Chondrocyte (in vitro differentiated cells): ENCODE measurements around the gene LARP4B. TPM values are rescaled to one million over a fixed set of nuclear protein-coding genes. Genes with fewer than 3 reads are reported as not detected.
A peak's percentile ranks its signal among the peaks of the same experiment; 100 is the strongest.

ENCODE experiments used
- DNase-seq: peaks from one replicate; pipeline ENCODE4 v3.0.0; 2021; ENCODE audit warnings: mixed read lengths, low spot score
- H3K27ac Mint-ChIP-seq: one replicate; pipeline ENCODE4 v1.8.0; 2021; ENCODE audit warnings: mild to moderate bottlenecking, moderate library complexity, mixed read lengths; ENCODE audit not compliant: unreplicated experiment
- H3K27me3 Mint-ChIP-seq: 2 replicates; pipeline ENCODE4 v1.8.0; 2021; ENCODE audit warnings: low read depth, mixed read lengths
- H3K36me3 Mint-ChIP-seq: 2 replicates; pipeline ENCODE4 v1.8.0; 2021; ENCODE audit warnings: low read depth, mixed read lengths
- H3K4me1 Mint-ChIP-seq: 2 replicates; pipeline ENCODE4 v1.8.0; 2021; ENCODE audit warnings: low read depth, mild to moderate bottlenecking, mixed read lengths
- H3K4me3 Mint-ChIP-seq: one replicate; pipeline ENCODE4 v1.8.0; 2021; ENCODE audit warnings: mild to moderate bottlenecking, moderate library complexity, mixed read lengths; ENCODE audit not compliant: unreplicated experiment
- H3K9me3 Mint-ChIP-seq: 2 replicates; pipeline ENCODE4 v1.8.0; 2021; ENCODE audit warnings: low read depth, mixed read lengths
- total RNA-seq: library from RNA; stranded (reverse); gene quantifications from 3 replicates; pipeline ENCODE4 v1.2.1, GENCODE V29; 2021
- TF ChIP-seq, protein P1 (sequence below): fragments of 200-600 bp; sonication (generic); IDR thresholded peaks from 2 replicates; pipeline ENCODE4 v1.5.0; 2021; ENCODE audit warnings: antibody characterized with exemption, mild to moderate bottlenecking, moderate library complexity

Gene LARP4B
- total RNA-seq, 1 donor from 2014 or later, result 67.1 TPM

DNA sequence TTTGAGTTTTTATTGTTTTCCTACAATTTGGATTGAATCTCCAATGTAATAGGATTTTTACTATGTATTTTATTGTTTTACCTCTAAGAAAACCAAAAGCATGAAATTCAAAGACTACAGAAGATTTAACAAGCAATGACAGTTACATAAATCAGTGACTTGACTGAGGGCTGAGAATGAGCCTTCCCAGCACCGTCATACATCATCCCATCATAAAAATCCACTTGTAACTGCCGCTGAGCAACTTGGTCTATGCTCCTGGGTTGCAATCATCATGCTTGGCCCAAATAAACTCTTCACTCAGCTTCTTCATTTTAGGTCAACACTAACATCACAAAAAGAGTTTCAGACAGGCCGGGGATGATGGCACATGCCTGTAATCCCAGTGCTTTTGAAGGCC is 13.5 kb downstream of the LARP4B start:
- TF ChIP-seq, protein P1, sequence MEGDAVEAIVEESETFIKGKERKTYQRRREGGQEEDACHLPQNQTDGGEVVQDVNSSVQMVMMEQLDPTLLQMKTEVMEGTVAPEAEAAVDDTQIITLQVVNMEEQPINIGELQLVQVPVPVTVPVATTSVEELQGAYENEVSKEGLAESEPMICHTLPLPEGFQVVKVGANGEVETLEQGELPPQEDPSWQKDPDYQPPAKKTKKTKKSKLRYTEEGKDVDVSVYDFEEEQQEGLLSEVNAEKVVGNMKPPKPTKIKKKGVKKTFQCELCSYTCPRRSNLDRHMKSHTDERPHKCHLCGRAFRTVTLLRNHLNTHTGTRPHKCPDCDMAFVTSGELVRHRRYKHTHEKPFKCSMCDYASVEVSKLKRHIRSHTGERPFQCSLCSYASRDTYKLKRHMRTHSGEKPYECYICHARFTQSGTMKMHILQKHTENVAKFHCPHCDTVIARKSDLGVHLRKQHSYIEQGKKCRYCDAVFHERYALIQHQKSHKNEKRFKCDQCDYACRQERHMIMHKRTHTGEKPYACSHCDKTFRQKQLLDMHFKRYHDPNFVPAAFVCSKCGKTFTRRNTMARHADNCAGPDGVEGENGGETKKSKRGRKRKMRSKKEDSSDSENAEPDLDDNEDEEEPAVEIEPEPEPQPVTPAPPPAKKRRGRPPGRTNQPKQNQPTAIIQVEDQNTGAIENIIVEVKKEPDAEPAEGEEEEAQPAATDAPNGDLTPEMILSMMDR, result no peak
- Mint-ChIP-seq H3K4me3 (no peak overlapping the region), H3K27ac (no peak overlapping the region), H3K27me3 (no peaks in the 10 kb centered on the region), H3K9me3 (no peaks in the 10 kb centered on the region), H3K36me3 (no peaks in the 10 kb centered on the region), H3K4me1 (peaks cover 17% of the 10 kb centered on the region)
- no peak for DNase-seq

DNA sequence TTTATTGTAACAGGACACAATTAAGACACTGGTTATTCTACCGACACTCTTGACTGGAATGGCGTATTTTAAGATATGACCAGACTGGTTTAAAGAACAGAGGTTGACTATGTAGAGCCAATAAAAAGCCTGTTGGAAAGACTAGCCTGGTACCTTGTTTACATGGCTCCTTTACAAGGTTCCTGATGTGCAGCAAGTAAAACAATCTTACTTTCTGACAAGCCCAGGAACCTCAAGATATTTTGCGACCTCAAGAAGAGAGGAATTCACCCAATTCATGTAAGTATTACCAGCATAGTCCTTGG is 14.1 kb downstream of the LARP4B start:
- Mint-ChIP-seq H3K27me3 (no peaks in the 10 kb centered on the region), H3K4me1 (peaks cover 17% of the 10 kb centered on the region), H3K9me3 (no peaks in the 10 kb centered on the region), H3K36me3 (no peaks in the 10 kb centered on the region), H3K4me3 (no peak overlapping the region), H3K27ac (no peak overlapping the region)
- TF ChIP-seq, protein P1, result no peak
- no peak for DNase-seq

DNA sequence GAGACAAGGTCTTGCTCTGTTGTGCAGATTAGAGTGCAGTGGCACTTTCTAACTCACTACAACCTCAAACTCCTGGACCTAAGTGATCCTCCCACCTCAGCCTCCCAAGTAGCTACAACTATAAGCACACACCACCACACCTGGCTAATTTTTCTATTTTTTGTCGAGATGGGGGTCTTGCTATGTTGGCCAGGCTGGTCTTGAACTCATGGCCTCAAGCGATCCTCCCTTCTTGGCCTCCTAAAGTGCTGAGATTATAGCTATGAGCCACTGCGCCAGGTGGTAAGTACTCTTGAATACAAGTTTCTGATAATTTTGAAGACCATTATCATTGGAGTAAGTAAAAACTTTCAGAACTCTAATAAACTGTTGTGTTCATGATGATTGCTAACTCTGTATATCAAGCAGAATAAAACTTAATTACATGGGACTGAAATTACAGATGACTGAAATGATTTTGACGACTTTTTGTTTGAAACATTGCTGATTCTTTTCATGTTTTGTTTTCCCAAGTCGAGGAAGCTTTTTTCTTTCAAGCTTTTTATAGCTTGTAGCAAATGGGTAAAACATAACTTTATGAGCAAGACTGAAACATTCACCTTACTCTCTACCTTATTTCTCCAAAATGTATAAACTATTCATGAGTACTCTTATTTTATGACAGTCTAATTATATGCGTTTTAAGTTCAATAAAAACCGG is 14.6 kb downstream of the LARP4B start:
- Mint-ChIP-seq H3K27ac (no peak overlapping the region), H3K36me3 (no peaks in the 10 kb centered on the region), H3K9me3 (no peaks in the 10 kb centered on the region), H3K27me3 (no peaks in the 10 kb centered on the region), H3K4me1 (peaks cover 13% of the 10 kb centered on the region), H3K4me3 (no peak overlapping the region)
- TF ChIP-seq, protein P1, result no peak
- no peak for DNase-seq

DNA sequence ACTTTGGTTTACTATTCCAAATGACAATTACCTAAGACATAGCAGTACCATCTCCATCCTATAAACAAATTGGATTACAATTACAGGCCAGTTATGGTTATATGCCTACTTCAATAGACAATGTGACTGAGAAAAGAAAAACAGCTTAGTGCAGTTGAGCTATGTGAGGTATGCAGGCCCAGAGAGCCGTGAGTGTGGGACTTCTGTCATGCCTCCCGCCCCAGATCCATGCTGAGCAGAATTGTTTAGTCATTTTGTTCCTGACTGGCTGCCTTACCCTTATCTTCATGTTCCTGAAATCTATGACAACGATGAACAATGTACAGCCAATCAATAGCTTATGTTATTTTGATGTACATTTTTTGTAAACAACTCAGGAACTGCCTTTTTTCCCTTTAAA is 21.7 kb downstream of the LARP4B start:
- TF ChIP-seq, protein P1, result no peak
- Mint-ChIP-seq H3K9me3 (no peaks in the 10 kb centered on the region), H3K4me3 (no peak overlapping the region), H3K27me3 (no peaks in the 10 kb centered on the region), H3K4me1 (peaks cover 32% of the 10 kb centered on the region), H3K27ac (peak overlapping the region; percentile 93), H3K36me3 (peaks cover 2% of the 10 kb centered on the region)
- no peak for DNase-seq

DNA sequence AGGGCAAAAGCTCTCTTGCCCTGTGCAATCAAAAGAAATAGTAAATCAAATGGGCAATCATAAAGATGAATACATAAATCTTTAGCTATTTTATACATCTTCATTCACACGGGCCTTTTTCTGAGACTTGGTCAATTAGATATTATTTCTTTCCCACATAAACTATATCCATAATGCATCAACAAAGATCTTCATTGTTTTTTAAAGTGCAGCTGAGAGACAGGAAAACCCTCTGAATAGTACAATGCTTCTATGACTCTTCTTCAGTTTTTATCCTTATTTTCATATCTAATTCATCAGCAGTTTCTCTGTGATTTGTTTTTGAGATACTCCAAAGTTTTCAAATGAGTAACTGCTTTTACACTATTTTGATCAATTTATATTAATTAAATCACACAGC is 25.5 kb downstream of the LARP4B start:
- no peak for DNase-seq
- no peaks in the 10 kb centered on the region for H3K9me3 Mint-ChIP-seq
- no peaks in the 10 kb centered on the region for H3K27me3 Mint-ChIP-seq
- H3K4me1 Mint-ChIP-seq, result peaks cover 34% of the 10 kb centered on the region
- no peak overlapping the region for H3K27ac Mint-ChIP-seq
- TF ChIP-seq, protein P1, result no peak
- peaks cover 2% of the 10 kb centered on the region for H3K36me3 Mint-ChIP-seq
- H3K4me3 Mint-ChIP-seq, result no peak overlapping the region
